Skin epidermis (tissue), 12 donors: ENCODE data around the gene GNAI3.

Experiments
- H3K27ac ChIP-seq, 21 experiments: fragments of 200-600 bp; sonication (generic) in 11 of 21; one replicate each; pipeline ENCODE4 v1.5.0; 2020; ENCODE audit warnings: mild to moderate bottlenecking in 3 of 21, inconsistent platforms in 2 of 21, moderate library complexity in 2 of 21
- H3K4me3 ChIP-seq, 7 experiments: fragments of 200-600 bp; sonication (generic) in 2 of 7; one replicate each; pipeline ENCODE4 v1.5.0; 2020; ENCODE audit warnings: inconsistent platforms in 2 of 7, mild to moderate bottlenecking in 2 of 7, moderate library complexity in 1 of 7

The GNAI3 gene

GRCh38 chr1:109620401-109620791 is 72.0 kb downstream of the GNAI3 start:
- Histone ChIP-seq H3K27ac (peak overlapping the region; percentile 15 to 96 (median 87)), H3K4me3 (peak overlapping the region; percentile 49 to 82 (median 59))

- H3K4me3 ChIP-seq, result peak overlapping the region; percentile 49 to 82 (median 59)
- H3K27ac ChIP-seq, result peak overlapping the region; percentile 15 to 96 (median 87)
Observed at GRCh38 chr1:109620841-109621286, 72.4 kb downstream of the GNAI3 start.

GRCh38 chr1:109621379-109622136 is 73.1 kb downstream of the GNAI3 start:
- Histone ChIP-seq H3K4me3 (peak overlapping the region; percentile 49 to 82 (median 59)), H3K27ac (peak overlapping the region in 18 of 21 experiments; percentile 65 to 96 (median 88))

- H3K4me3 ChIP-seq, result peak overlapping the region in 3 of 7 experiments; percentile 58 to 66 (median 59)
- peak overlapping the region in 11 of 21 experiments; percentile 5 to 96 (median 88) for H3K27ac ChIP-seq
Observed at GRCh38 chr1:109622137-109622892, 73.9 kb downstream of the GNAI3 start.

- peak overlapping the region in 9 of 21 experiments; percentile 14 to 96 (median 53) for H3K27ac ChIP-seq
- H3K4me3 ChIP-seq, result no peak overlapping the region
Observed at GRCh38 chr1:109622895-109623294, 74.5 kb downstream of the GNAI3 start.

GRCh38 chr1:109623601-109624161 is 75.3 kb downstream of the GNAI3 start:
- peak overlapping the region in 15 of 21 experiments; percentile 14 to 96 (median 49) for H3K27ac ChIP-seq

DNA sequence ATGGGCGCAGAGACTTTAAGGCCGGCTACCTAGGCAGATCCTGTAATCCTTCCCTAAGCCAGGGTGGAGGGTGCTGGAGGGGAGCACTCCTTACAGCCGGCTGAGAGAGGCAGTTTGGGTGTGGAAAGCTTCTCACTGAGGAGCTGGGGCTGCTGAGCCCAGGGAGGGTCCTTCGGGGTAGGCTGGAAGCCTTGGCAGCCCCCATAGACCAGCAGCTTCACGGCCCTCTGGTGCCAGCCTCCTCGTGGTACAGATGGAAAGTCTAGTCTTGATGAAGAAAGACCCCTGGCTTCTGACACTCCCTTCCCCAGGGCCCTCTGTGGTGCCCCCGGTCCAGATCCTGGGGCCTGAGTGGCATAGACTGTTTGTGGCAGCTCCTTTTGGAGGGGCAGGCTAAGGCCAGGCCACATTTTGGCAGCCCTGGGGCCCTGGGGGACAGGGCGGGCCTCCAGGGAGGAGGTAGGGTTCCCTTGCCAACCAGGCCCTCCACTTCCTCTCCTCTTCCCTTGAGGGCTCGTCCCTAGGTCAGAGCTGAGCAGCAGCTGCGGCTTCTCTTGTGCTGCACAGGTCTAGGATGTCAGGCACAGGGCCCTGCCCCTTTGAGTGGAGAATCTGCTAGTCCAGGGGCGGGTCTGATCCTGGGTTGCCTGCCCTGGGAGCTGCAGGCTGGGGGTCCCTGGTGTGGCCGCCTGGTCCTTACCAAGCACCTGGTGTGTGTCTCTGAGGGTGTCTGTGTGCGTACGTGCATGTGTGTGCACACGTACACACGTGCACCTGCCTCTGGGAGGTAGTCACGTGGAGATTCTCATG is 76.0 kb downstream of the GNAI3 start:
- H3K27ac ChIP-seq, result peak overlapping the region in 15 of 21 experiments; percentile 14 to 93 (median 33)
- no peak overlapping the region for H3K4me3 ChIP-seq

More at GRCh38 chr1:109623601-109624161, 75.3 kb downstream of the GNAI3 start:
- H3K4me3 ChIP-seq, result no peak overlapping the region

GRCh38 chr1:109625176-109625575 is 76.8 kb downstream of the GNAI3 start:
- Histone ChIP-seq H3K4me3 (no peak overlapping the region), H3K27ac (no peak overlapping the region)

GRCh38 chr1:109625601-109626560 is 77.5 kb downstream of the GNAI3 start:
- H3K4me3 ChIP-seq, result no peak overlapping the region
- peak overlapping the region in 1 of 21 experiments; percentile 7 for H3K27ac ChIP-seq

DNA sequence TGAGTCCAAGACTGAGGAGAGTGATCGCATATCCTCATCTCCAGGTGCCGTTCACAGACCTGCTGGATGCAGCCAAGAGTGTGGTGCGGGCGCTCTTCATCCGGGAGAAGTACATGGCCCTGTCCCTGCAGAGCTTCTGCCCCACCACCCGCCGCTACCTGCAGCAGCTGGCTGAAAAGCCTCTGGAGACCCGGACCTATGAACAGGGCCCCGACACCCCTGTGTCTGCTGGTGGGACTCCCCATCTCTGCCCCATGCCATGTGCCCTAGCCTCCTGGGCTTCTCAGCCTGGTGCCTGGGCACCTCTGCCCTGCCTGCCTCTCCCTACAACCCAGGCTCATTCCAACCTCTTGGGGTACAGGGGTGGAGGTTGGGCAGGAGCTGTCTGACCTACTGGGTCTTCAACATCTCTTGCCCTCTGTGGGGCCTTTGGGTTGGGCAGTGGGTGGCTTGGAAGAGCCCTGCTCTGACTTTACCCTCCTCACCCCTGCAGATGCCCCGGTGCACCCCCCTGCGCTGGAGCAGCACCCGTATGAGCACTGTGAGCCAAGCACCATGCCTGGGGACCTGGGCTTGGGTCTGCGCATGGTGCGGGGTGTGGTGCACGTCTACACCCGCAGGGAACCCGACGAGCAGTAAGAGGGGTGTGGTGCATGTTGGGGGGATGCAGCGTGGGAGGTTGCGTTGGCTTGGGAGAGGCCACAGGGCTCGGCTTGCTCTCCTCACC is 78.4 kb downstream of the GNAI3 start:
- no peak overlapping the region for H3K27ac ChIP-seq
- H3K4me3 ChIP-seq, result no peak overlapping the region

DNA sequence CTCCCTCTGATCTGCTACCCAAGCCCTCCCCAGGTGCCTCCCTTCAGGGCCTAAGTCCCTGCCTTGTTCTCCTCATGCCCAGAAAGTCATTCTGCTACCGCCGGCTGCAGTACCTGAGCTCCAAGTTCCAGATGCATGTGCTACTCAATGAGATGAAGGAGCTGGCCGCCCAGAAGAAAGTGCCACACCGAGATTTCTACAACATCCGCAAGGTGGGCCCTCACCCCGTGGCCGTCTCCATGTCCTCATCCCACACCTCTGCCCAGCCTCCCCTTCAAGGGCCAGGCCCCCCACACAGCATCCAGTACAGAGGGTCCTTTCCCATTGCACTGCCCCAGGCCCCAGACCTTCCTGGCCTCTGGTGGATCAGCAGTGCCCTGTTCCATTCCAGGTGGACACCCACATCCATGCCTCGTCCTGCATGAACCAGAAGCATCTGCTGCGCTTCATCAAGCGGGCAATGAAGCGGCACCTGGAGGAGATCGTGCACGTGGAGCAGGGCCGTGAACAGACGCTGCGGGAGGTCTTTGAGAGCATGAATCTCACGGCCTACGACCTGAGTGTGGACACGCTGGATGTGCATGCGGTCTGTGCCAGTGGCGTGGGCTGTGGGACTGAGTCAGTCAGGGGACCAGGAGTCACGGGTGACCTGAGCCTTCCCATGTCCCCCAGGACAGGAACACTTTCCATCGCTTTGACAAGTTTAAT is 79.4 kb downstream of the GNAI3 start:
- Histone ChIP-seq H3K27ac (no peak overlapping the region), H3K4me3 (no peak overlapping the region)

- Histone ChIP-seq H3K4me3 (no peak overlapping the region), H3K27ac (no peak overlapping the region)
Observed at GRCh38 chr1:109628540-109629321, 80.3 kb downstream of the GNAI3 start.

DNA sequence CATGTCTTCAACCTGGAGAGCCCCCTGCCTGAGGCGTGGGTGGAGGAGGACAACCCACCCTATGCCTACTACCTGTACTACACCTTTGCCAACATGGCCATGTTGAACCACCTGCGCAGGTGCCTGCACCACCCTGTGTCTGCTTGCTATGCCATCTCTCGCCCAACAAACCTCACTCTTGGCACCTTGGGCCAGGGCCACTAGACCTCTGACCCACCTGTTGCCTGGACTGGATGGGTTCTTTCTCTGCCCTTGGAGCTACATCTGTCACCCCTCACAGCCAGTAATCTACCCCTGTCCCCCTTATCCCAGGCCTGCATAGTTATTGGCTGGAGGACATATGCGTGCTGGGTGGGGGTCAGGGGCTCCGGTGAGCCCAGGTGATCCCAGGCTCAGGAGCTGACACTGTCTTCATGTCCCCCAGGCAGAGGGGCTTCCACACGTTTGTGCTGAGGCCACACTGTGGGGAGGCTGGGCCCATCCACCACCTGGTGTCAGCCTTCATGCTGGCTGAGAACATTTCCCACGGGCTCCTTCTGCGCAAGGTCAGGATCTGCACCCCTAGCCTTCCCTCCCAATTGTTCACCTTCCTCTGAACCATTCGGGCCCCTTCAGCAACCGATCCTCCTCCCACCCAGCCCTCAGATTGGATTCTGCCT is 81.1 kb downstream of the GNAI3 start:
- no peak overlapping the region for H3K4me3 ChIP-seq
- no peak overlapping the region for H3K27ac ChIP-seq

DNA sequence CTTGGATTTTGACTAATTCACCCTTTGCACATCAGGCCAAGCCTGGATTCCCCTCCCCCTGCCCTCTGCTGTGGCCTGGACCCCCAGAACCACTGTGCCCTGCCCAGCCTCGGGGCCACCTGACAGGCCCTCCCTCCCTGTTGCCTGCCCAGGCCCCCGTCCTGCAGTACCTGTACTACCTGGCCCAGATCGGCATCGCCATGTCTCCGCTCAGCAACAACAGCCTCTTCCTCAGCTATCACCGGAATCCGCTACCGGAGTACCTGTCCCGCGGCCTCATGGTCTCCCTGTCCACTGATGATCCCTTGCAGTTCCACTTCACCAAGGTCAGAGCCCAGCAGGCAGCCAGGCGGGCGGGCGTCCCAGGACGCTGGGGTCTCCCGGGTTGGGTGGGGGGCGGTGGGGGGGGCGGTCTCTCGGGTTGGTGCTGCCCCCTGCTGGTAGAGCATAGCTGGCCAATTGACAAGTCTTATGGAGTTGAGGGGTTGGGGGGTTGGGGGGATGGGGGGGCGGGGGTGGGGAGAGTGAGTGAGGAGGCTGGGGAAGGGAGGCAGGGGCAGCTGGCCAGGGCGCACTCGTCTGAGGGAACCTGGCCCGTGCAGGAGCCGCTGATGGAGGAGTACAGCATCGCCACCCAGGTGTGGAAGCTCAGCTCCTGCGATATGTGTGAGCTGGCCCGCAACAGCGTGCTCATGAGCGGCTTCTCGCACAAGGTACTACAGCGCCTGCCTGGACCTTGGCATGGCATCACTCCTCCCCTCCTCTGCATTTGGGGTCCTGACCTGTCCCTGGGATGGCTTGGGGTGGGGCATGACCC is 81.9 kb downstream of the GNAI3 start:
- Histone ChIP-seq H3K4me3 (no peak overlapping the region), H3K27ac (no peak overlapping the region)

DNA sequence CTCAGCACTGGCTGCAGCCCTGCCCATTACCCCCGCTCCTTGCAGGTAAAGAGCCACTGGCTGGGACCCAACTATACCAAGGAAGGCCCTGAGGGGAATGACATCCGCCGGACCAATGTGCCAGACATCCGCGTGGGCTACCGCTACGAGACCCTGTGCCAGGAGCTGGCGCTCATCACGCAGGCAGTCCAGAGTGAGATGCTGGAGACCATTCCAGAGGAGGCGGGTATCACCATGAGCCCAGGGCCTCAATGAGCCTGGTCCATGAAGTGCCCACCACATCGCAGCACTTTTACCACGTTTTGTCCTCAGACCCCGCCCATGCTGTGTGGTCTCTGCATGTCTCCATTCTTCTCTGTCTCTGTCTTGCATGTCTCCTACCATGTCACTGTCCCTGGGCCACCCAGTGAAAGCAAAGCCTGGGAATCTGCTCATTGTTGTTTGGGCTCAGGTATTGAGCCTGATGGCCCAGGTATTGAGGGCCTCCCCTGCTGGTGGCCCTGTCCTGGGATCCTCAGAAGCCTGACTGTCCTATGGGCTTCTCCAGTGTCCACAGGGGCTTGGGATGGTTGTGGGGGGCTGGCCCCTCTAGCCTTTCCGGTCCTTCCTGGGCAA is 82.6 kb downstream of the GNAI3 start:
- Histone ChIP-seq H3K27ac (peak overlapping the region in 1 of 21 experiments; percentile 59), H3K4me3 (no peak overlapping the region)
